Measurements from ENCODE around the gene CES3.
A peak's percentile ranks its signal among the peaks of the same experiment; 100 is the strongest.

CES3 gene

GRCh38 chr16:67011274-67011673 lies 50.2 kb downstream of the CES3 start:
- no peak overlapping the region for H3K9ac ChIP-seq (ENCODE audit: low read length in 2 of 2)
- H3K27ac ChIP-seq (ENCODE audit: low read length) = no peak overlapping the region

GRCh38 chr16:67013233-67013822 lies 52.3 kb downstream of the CES3 start:
- Histone ChIP-seq H3K4me1 (ENCODE audit: control insufficient read depth, insufficient read depth, low read length) (peaks cover 18% of the 10 kb centered on the region), H3K27me3 (ENCODE audit: control insufficient read depth in 1 of 2, insufficient read depth in 2 of 2, low read length in 2 of 2) (peaks cover 3 to 10% of the 10 kb centered on the region in 2 donors), H3K9me3 (ENCODE audit: control insufficient read depth in 2 of 2, low read length in 2 of 2) (no peaks in the 10 kb centered on the region), H3K27ac (ENCODE audit: low read length) (no peak overlapping the region), H3K4me3 (ENCODE audit: low read length in 2 of 2) (peak overlapping the region; percentile 2 to 73), H3K9ac (ENCODE audit: low read length in 2 of 2) (no peak overlapping the region), H3K36me3 (ENCODE audit: control insufficient read depth in 2 of 2, insufficient read depth in 2 of 2, low read length in 2 of 2) (no peaks in the 10 kb centered on the region)

More at GRCh38 chr16:67011274-67011673, 50.2 kb downstream of the CES3 start:
- peaks cover 3 to 10% of the 10 kb centered on the region in 2 donors for H3K27me3 ChIP-seq (ENCODE audit: control insufficient read depth in 1 of 2, insufficient read depth in 2 of 2, low read length in 2 of 2)
- H3K36me3 ChIP-seq (ENCODE audit: control insufficient read depth in 2 of 2, insufficient read depth in 2 of 2, low read length in 2 of 2) = no peaks in the 10 kb centered on the region
- H3K9me3 ChIP-seq (ENCODE audit: control insufficient read depth in 2 of 2, low read length in 2 of 2) = no peaks in the 10 kb centered on the region
- peaks cover 18% of the 10 kb centered on the region for H3K4me1 ChIP-seq (ENCODE audit: control insufficient read depth, insufficient read depth, low read length)
- no peak overlapping the region for H3K4me3 ChIP-seq (ENCODE audit: low read length in 2 of 2)

GRCh38 chr16:67013823-67014633 lies 53.0 kb downstream of the CES3 start:
- Histone ChIP-seq H3K9me3 (ENCODE audit: control insufficient read depth in 2 of 2, low read length in 2 of 2) (no peaks in the 10 kb centered on the region), H3K4me1 (ENCODE audit: control insufficient read depth, insufficient read depth, low read length) (peaks cover 18% of the 10 kb centered on the region), H3K9ac (ENCODE audit: low read length in 2 of 2) (peak overlapping the region in 1 of 2 donors; percentile 47), H3K4me3 (ENCODE audit: low read length in 2 of 2) (peak overlapping the region; percentile 2 to 73), H3K27me3 (ENCODE audit: control insufficient read depth in 1 of 2, insufficient read depth in 2 of 2, low read length in 2 of 2) (peaks cover 3 to 10% of the 10 kb centered on the region in 2 donors), H3K36me3 (ENCODE audit: control insufficient read depth in 2 of 2, insufficient read depth in 2 of 2, low read length in 2 of 2) (no peaks in the 10 kb centered on the region), H3K27ac (ENCODE audit: low read length) (no peak overlapping the region)

- H3K4me3 ChIP-seq (ENCODE audit: low read length in 2 of 2) = peak overlapping the region; percentile 2 to 73
- no peaks in the 10 kb centered on the region for H3K9me3 ChIP-seq (ENCODE audit: control insufficient read depth in 2 of 2, low read length in 2 of 2)
- peak overlapping the region in 1 of 2 donors; percentile 47 for H3K9ac ChIP-seq (ENCODE audit: low read length in 2 of 2)
- H3K27me3 ChIP-seq (ENCODE audit: control insufficient read depth in 1 of 2, insufficient read depth in 2 of 2, low read length in 2 of 2) = peaks cover 3 to 10% of the 10 kb centered on the region in 2 donors
- H3K27ac ChIP-seq (ENCODE audit: low read length) = no peak overlapping the region
- no peaks in the 10 kb centered on the region for H3K36me3 ChIP-seq (ENCODE audit: control insufficient read depth in 2 of 2, insufficient read depth in 2 of 2, low read length in 2 of 2)
- peaks cover 18% of the 10 kb centered on the region for H3K4me1 ChIP-seq (ENCODE audit: control insufficient read depth, insufficient read depth, low read length)
Observed at GRCh38 chr16:67014634-67015312, 53.7 kb downstream of the CES3 start.

GRCh38 chr16:67015313-67015731 lies 54.3 kb downstream of the CES3 start:
- Histone ChIP-seq H3K4me3 (ENCODE audit: low read length in 2 of 2) (no peak overlapping the region), H3K27me3 (ENCODE audit: control insufficient read depth in 1 of 2, insufficient read depth in 2 of 2, low read length in 2 of 2) (peaks cover 3 to 10% of the 10 kb centered on the region in 2 donors), H3K36me3 (ENCODE audit: control insufficient read depth in 2 of 2, insufficient read depth in 2 of 2, low read length in 2 of 2) (no peaks in the 10 kb centered on the region), H3K9me3 (ENCODE audit: control insufficient read depth in 2 of 2, low read length in 2 of 2) (no peaks in the 10 kb centered on the region), H3K27ac (ENCODE audit: low read length) (no peak overlapping the region), H3K4me1 (ENCODE audit: control insufficient read depth, insufficient read depth, low read length) (peaks cover 18% of the 10 kb centered on the region), H3K9ac (ENCODE audit: low read length in 2 of 2) (no peak overlapping the region)

GRCh38 chr16:67016143-67016542 lies 55.1 kb downstream of the CES3 start:
- Histone ChIP-seq H3K4me3 (ENCODE audit: low read length in 2 of 2) (no peak overlapping the region), H3K27ac (ENCODE audit: low read length) (no peak overlapping the region), H3K9me3 (ENCODE audit: control insufficient read depth in 2 of 2, low read length in 2 of 2) (no peaks in the 10 kb centered on the region), H3K36me3 (ENCODE audit: control insufficient read depth in 2 of 2, insufficient read depth in 2 of 2, low read length in 2 of 2) (no peaks in the 10 kb centered on the region), H3K27me3 (ENCODE audit: control insufficient read depth in 1 of 2, insufficient read depth in 2 of 2, low read length in 2 of 2) (peaks cover 3 to 10% of the 10 kb centered on the region in 2 donors), H3K9ac (ENCODE audit: low read length in 2 of 2) (no peak overlapping the region), H3K4me1 (ENCODE audit: control insufficient read depth, insufficient read depth, low read length) (peaks cover 18% of the 10 kb centered on the region)

- H3K27ac ChIP-seq (ENCODE audit: low read length) = no peak overlapping the region
- no peaks in the 10 kb centered on the region for H3K36me3 ChIP-seq (ENCODE audit: control insufficient read depth in 2 of 2, insufficient read depth in 2 of 2, low read length in 2 of 2)
- peaks cover 18% of the 10 kb centered on the region for H3K4me1 ChIP-seq (ENCODE audit: control insufficient read depth, insufficient read depth, low read length)
- no peaks in the 10 kb centered on the region for H3K9me3 ChIP-seq (ENCODE audit: control insufficient read depth in 2 of 2, low read length in 2 of 2)
- H3K9ac ChIP-seq (ENCODE audit: low read length in 2 of 2) = no peak overlapping the region
- peaks cover 3 to 10% of the 10 kb centered on the region in 2 donors for H3K27me3 ChIP-seq (ENCODE audit: control insufficient read depth in 1 of 2, insufficient read depth in 2 of 2, low read length in 2 of 2)
- H3K4me3 ChIP-seq (ENCODE audit: low read length in 2 of 2) = no peak overlapping the region
Observed at GRCh38 chr16:67016681-67017420, 55.8 kb downstream of the CES3 start.

GRCh38 chr16:67017421-67017750 lies 56.3 kb downstream of the CES3 start:
- Histone ChIP-seq H3K4me3 (ENCODE audit: low read length in 2 of 2) (no peak overlapping the region), H3K36me3 (ENCODE audit: control insufficient read depth in 2 of 2, insufficient read depth in 2 of 2, low read length in 2 of 2) (no peaks in the 10 kb centered on the region), H3K9me3 (ENCODE audit: control insufficient read depth in 2 of 2, low read length in 2 of 2) (no peaks in the 10 kb centered on the region), H3K4me1 (ENCODE audit: control insufficient read depth, insufficient read depth, low read length) (peaks cover 18% of the 10 kb centered on the region), H3K9ac (ENCODE audit: low read length in 2 of 2) (no peak overlapping the region), H3K27me3 (ENCODE audit: control insufficient read depth in 1 of 2, insufficient read depth in 2 of 2, low read length in 2 of 2) (peaks cover 3 to 10% of the 10 kb centered on the region in 2 donors), H3K27ac (ENCODE audit: low read length) (no peak overlapping the region)

- Histone ChIP-seq H3K4me1 (ENCODE audit: control insufficient read depth, insufficient read depth, low read length) (peaks cover 18% of the 10 kb centered on the region), H3K27me3 (ENCODE audit: control insufficient read depth in 1 of 2, insufficient read depth in 2 of 2, low read length in 2 of 2) (peaks cover 3 to 8% of the 10 kb centered on the region in 2 donors), H3K27ac (ENCODE audit: low read length) (no peak overlapping the region), H3K9ac (ENCODE audit: low read length in 2 of 2) (no peak overlapping the region), H3K4me3 (ENCODE audit: low read length in 2 of 2) (no peak overlapping the region), H3K9me3 (ENCODE audit: control insufficient read depth in 2 of 2, low read length in 2 of 2) (no peaks in the 10 kb centered on the region), H3K36me3 (ENCODE audit: control insufficient read depth in 2 of 2, insufficient read depth in 2 of 2, low read length in 2 of 2) (no peaks in the 10 kb centered on the region)
Observed at GRCh38 chr16:67017810-67018488, 56.9 kb downstream of the CES3 start.

GRCh38 chr16:67019171-67019570 lies 58.1 kb downstream of the CES3 start:
- Histone ChIP-seq H3K4me1 (ENCODE audit: control insufficient read depth, insufficient read depth, low read length) (peaks cover 7% of the 10 kb centered on the region), H3K9ac (ENCODE audit: low read length in 2 of 2) (no peak overlapping the region), H3K27me3 (ENCODE audit: control insufficient read depth in 1 of 2, insufficient read depth in 2 of 2, low read length in 2 of 2) (no peaks in the 10 kb centered on the region), H3K27ac (ENCODE audit: low read length) (no peak overlapping the region), H3K9me3 (ENCODE audit: control insufficient read depth in 2 of 2, low read length in 2 of 2) (no peaks in the 10 kb centered on the region), H3K36me3 (ENCODE audit: control insufficient read depth in 2 of 2, insufficient read depth in 2 of 2, low read length in 2 of 2) (no peaks in the 10 kb centered on the region), H3K4me3 (ENCODE audit: low read length in 2 of 2) (no peak overlapping the region)
